CD4-positive, alpha-beta T cell treated with Interleukin-15 for 1 hour (primary cell): ENCODE measurements around the gene CLDN20.

Source experiments
- DNase-seq: peaks from one replicate; pipeline ENCODE4 v3.0.0-alpha.2; 2020

Gene CLDN20

GRCh38 chr6:155314092-155314772 lies 50.4 kb downstream of the CLDN20 start, which contains the start of gene TFB1M:
Gene TFB1M (minus strand): TSS chr6:155314484. CDS start chr6:155314428, 56 bp downstream.
- peak; percentile 98 for DNase-seq

- peak; percentile 63 for DNase-seq
These were observed 51.1 kb downstream of the CLDN20 start for GRCh38 chr6:155314773-155315515.

- DNase-seq = no peak
These were observed 51.7 kb downstream of the CLDN20 start for GRCh38 chr6:155315516-155315871.

GRCh38 chr6:155316419-155316818 lies 52.6 kb downstream of the CLDN20 start:
- DNase-seq = no peak

- DNase-seq = no peak
These were observed 53.4 kb downstream of the CLDN20 start for GRCh38 chr6:155317186-155317585.

GRCh38 chr6:155319902-155320301 lies 56.1 kb downstream of the CLDN20 start:
- DNase-seq = no peak

GRCh38 chr6:155324172-155324571 lies 60.4 kb downstream of the CLDN20 start:
- no peak for DNase-seq

GRCh38 chr6:155324993-155325392 lies 61.2 kb downstream of the CLDN20 start:
- DNase-seq = no peak

- DNase-seq = no peak
These were observed 62.1 kb downstream of the CLDN20 start for GRCh38 chr6:155325700-155326516.
